ENCODE results near the gene RRP12.
"Not testable (repeated sequence)": the region's sequence is repeated elsewhere in the genome, so short reads cannot be mapped to it uniquely, and the experiment has no call there.

The RRP12 gene, protein sequence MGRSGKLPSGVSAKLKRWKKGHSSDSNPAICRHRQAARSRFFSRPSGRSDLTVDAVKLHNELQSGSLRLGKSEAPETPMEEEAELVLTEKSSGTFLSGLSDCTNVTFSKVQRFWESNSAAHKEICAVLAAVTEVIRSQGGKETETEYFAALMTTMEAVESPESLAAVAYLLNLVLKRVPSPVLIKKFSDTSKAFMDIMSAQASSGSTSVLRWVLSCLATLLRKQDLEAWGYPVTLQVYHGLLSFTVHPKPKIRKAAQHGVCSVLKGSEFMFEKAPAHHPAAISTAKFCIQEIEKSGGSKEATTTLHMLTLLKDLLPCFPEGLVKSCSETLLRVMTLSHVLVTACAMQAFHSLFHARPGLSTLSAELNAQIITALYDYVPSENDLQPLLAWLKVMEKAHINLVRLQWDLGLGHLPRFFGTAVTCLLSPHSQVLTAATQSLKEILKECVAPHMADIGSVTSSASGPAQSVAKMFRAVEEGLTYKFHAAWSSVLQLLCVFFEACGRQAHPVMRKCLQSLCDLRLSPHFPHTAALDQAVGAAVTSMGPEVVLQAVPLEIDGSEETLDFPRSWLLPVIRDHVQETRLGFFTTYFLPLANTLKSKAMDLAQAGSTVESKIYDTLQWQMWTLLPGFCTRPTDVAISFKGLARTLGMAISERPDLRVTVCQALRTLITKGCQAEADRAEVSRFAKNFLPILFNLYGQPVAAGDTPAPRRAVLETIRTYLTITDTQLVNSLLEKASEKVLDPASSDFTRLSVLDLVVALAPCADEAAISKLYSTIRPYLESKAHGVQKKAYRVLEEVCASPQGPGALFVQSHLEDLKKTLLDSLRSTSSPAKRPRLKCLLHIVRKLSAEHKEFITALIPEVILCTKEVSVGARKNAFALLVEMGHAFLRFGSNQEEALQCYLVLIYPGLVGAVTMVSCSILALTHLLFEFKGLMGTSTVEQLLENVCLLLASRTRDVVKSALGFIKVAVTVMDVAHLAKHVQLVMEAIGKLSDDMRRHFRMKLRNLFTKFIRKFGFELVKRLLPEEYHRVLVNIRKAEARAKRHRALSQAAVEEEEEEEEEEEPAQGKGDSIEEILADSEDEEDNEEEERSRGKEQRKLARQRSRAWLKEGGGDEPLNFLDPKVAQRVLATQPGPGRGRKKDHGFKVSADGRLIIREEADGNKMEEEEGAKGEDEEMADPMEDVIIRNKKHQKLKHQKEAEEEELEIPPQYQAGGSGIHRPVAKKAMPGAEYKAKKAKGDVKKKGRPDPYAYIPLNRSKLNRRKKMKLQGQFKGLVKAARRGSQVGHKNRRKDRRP (N-terminal part only)

GRCh38 chr10:97400665-97401454, at the start of gene RRP12:
Gene RRP12 (minus strand): TSS chr10:97401340. CDS start chr10:97401231, 109 bp downstream.
- peak; percentile 54 to 76 for DNase-seq (ENCODE audit: low read depth in 2 of 2)

DNA sequence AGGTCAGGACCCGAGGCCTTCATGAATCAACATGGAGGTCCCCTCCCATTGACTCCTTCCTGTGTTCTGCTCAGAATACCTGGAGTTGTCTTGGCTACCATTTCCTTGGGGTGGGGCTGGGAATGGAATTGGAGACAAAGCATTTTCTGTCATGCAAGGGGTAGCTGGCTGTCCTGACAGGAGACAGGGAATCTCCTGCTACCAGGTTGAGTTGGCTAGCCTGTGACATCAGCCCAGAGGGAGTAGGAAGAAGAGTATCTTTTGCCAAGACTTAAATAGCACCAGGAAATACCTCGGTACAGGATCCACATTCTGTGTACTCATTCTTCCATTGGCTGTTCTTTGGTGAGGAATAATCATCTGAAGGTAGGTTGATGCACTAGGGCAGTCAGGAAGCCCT, 49.7 kb upstream of the RRP12 start:
- no peak for DNase-seq (ENCODE audit: low read depth in 2 of 2)

GRCh38 chr10:97445722-97446639, 44.8 kb upstream of the RRP12 start, which contains the start of the genes EXOSC1 and ZDHHC16:
Gene EXOSC1 (minus strand): TSS chr10:97446006. CDS start chr10:97445985, 21 bp downstream.
Gene ZDHHC16 (plus strand): TSS chr10:97446175. CDS start chr10:97451676, 5,501 bp downstream.
- DNase-seq (ENCODE audit: low read depth in 2 of 2): peak; percentile 81 to 91

- no peak for DNase-seq (ENCODE audit: low read depth in 2 of 2)
Observed at GRCh38 chr10:97445357-97445721, 44.2 kb upstream of the RRP12 start.

DNA sequence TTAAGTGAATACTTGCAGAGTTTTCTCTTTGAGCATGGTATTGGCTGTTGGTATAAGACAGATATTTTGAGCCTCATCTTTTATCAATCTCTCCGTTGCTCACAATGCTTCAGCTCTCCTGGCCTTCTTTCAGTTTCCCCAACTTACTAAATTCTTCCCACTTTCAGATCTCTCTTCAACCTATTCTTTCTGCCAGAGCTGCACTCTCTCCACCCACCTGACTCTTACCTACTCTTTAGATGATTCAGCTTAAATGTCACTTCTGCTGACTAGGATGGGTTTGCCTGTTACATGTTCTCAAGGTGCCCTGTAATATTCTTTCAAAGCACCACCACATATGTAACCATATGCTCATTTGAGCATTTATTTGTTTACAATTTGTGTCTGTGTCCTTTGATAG, 43.1 kb upstream of the RRP12 start:
- no peak for DNase-seq (ENCODE audit: low read depth in 2 of 2)

DNA sequence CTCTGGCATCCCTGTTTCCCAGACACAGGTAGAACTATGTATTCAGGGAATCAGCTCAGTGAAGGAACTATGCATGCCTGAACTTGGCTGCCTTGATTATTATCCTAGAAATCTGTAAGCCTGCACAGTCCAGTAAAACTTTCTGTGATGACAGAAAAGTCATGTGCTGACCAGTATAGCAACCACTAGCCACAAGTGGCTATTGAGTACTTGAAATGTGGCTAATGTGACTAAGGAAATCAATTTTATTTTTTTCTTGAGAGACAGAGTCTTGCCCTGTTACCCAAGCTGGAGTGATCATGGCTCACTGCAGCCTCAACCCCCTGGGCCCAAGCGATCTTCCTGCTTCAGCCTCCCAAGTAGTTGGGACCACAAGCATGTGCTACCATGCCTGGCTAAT, 41.1 kb upstream of the RRP12 start:
- no peak for DNase-seq (ENCODE audit: low read depth in 2 of 2)

GRCh38 chr10:97435211-97435610, 34.1 kb upstream of the RRP12 start:
- no peak for DNase-seq (ENCODE audit: low read depth in 2 of 2)

DNA sequence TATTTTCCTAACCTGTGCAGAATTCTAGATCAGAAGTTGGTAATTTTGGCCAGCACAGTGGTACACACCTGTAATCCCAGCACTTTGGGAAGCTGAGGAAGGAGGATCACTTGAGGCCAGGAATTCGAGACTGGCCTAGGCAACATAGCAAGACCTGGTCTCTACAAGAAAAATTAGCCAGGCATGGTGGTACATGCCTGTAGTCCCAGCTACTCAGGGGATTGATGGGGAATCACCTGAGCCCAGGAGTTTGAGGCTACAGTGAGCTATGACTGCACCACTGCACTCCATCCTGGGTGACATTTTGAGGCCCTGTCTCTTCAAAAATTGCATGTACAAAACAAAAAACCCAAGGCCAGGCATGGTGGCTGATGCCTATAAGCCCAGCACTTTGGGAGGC, 33.4 kb upstream of the RRP12 start:
- DNase-seq (ENCODE audit: low read depth in 2 of 2): no peak

DNA sequence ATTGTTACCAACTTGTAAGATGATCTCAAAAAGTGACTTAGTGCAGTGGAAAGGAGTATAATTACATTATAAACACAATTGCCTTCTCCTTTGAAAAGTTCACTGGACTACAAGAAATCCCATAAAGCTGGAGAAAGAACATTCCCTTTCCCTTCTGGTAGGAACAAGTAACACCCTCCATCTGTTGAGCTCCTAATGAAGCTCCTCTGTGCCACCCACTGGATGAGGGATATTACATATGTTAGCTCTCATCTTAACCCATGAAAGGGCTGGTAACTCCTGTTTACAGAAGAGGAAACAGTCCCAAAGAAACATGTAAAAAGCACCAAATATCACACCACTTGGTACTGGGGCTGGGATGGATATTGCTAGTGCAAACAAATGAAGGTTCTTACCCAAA, 32.9 kb upstream of the RRP12 start:
- DNase-seq (ENCODE audit: low read depth in 2 of 2): no peak

DNA sequence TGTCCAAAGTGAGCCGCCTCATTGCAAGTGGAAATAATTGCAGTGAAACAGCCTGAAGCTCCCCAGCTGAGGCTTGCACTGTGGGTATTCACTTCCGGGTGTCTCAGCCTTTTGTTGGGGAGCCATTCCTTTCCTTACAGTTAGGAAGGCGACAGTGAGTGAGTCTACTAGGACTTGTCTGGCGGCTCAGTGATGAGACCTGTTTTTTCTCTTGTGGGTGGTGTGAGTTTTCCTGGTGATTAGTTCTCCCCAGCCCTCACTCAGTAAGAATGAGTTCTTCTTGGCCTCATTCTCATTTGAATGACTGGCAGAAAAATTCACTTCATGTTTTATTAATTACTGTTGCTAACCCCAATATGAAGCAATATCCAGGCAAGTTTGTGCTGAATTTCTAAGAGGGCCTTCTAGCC, 27.4 kb upstream of the RRP12 start:
- DNase-seq (ENCODE audit: low read depth in 2 of 2): no peak

DNA sequence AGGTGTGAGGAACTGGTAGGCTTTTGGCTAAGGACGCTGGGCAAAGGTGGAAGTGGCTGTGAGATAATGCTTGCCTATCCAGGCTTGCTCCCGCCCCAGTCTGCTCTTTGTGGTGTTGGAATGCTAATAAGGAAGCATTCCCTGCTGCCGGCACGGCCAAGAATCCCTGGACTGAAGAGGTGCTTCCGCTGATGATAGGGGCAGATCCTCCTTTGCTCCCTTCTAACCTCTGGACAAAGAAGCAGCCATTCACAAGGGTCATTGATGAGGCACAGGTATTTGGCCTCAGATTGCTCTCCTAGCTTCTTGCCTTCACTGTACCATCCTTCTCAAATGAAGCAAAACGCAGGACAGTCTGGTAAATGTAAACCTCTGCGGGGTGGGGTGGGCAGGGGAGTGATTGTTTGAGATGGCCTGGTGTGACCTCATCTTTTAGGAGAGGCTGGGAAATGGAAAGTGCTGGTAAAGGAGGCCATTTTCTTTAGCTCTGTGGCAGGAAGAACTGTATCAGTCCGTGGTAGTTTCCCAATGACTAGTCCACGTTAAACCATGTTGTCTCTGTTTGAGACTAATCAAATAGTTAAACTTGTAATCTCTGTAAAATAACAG, 26.5 kb upstream of the RRP12 start:
- DNase-seq (ENCODE audit: low read depth in 2 of 2): no peak

DNA sequence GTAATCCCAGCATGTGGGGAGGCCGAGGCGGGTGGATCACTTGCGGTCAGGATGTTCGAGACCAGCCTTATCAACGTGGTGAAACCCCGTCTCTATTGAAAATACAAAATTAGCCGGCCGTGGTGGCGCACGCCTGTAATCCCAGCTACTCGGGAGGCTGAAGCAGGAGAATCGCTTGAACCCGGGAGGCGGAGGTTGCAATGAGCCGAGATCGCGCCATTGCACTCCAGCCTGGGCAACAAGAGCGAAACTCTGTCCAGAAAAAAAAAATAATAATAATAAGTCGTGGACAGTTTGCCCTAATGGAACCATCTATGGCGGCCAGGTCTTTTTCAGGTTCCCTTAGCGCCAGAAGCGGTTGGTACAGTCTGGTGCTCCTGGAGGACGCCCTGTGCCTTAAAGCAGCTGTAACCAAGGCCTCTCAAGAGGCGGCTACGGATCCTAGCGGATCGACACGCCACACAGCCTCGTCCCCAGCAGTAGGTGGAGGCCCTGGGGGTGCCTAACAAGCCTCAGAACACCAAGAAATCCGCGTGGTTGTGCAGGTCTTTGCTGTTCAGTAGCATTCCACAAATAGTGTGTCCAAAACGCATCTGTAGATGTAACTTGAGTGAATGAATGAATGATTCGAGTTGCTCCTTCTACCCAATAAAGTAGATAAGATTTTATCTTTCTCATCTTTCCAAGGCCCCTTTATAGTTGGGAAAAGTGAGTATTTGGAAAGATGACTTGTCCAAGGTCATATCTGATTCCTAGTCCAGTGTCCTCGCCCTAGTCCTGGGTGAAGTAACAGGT, 25.8 kb upstream of the RRP12 start:
- DNase-seq (ENCODE audit: low read depth in 2 of 2): no peak

DNA sequence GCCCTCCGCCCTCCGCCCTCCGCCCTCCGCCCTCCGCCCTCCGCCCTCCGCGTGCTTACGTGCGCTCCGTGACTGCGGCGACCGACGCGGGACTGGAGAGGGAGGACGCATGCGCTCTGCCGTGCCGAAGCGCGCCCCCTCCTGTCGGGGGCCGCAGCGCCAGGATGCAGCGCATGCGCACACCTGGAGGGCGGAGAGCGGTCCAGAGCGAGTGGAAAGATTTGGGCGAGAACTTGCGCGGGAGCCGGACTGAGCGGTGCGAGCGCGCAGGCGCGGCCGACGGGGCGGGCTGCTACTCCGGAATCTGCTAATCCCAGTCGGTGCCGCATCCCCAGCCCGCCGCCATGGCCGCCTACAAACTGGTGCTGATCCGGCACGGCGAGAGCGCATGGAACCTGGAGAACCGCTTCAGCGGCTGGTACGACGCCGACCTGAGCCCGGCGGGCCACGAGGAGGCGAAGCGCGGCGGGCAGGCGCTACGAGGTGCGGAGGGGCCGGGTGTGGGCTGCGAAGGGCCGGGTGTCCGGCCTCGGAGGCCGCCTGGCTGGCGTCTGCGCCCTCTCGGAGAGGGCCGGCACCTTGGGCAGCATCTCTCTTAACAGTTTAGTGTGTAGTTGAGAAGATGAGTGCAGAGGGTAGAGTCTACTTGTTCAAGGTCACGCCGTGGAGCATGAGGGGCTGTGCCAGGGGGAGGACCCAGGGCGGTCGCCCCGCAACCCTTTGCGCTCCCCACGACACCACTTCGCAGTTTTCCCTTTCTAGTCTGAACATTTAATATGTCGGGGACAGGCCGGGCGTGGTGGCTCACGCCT, 25.0 kb upstream of the RRP12 start, which contains the start of gene PGAM1:
Gene PGAM1, plus strand, starts transcription at position 228 of the 812 bp plus-strand sequence. Its CDS starts 117 bp downstream, at position 345.
- peak; percentile 87 to 97 for DNase-seq (ENCODE audit: low read depth in 2 of 2)

DNA sequence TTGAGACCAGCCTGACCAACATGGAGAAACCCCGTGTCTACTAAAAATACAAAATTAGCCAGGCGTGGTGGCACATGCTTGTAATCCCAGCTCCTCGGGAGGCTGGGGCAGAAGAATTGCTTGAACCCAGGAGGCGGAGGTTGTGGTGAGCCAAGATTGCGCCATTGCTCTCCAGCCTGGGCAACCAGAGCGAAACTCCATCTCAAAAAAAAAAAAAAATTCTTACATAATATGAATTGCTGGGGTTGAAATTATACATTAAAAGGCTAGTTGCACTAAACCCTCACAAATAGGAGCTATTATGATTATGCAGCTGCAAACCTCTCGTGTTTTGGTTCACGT, 22.6 kb upstream of the RRP12 start:
- not testable (repeated sequence) for DNase-seq (ENCODE audit: low read depth in 2 of 2)

GRCh38 chr10:97416565-97416964, 15.4 kb upstream of the RRP12 start:
- no peak for DNase-seq (ENCODE audit: low read depth in 2 of 2)

- no peak for DNase-seq (ENCODE audit: low read depth in 2 of 2)
Observed at GRCh38 chr10:97412891-97413304, 11.8 kb upstream of the RRP12 start.

DNA sequence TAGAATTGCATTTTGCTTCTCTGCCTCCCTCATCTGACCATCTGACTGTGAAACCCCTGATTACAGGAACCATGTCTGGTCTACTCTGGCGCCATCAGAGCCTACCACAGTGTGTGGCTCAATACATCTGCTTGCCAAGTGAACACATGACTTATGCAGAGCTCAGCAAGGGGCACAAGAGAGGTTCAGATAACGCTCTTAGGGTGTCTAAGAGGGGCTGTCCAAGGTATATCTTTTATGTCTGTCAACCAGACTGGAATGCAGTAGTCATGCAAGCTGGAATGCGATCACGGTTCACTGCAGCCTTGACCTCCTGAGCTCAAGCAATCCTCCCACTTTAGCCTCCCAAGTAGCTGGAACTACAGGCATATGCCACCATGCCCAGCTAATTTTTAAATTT, 10.3 kb upstream of the RRP12 start:
- no peak for DNase-seq (ENCODE audit: low read depth in 2 of 2)

Measured in stimulated activated CD8-positive, alpha-beta memory T cell treated with anti-CD3 and anti-CD28 coated beads, Interleukin-15, amount 100 ng/mL, for 4 hours (primary cell).